Right lung (tissue), 5 donors: Measurements from ENCODE around the gene SH3BP1. TPM values are rescaled to one million over a fixed set of nuclear protein-coding genes. Genes with fewer than 3 reads are reported as not detected.

ENCODE experiments used
- DNase-seq, 2 donors: peaks; one replicate each; pipeline ENCODE4 v3.0.0-alpha.2; 2013
- polyA plus RNA-seq, 5 donors: library from polyadenylated mRNA; unstranded; fragments of 120-200 nt; gene quantifications; one replicate each; pipeline versions ENCODE4 v1.2.1 to v1.2.3, GENCODE V29; 2013; ENCODE audit warnings: inconsistent platforms in 1 of 5, low replicate concordance in 1 of 5; ENCODE audit not compliant: insufficient read length in 5 of 5, insufficient read depth in 1 of 5

Gene SH3BP1
- polyA plus RNA-seq, 5 donors, result 16.0 to 31.9 (median 23.0) TPM

- no peak for DNase-seq
Measured at GRCh38 chr22:37704645-37705044, 65.2 kb downstream of the SH3BP1 start.

- no peak for DNase-seq
Measured at GRCh38 chr22:37705205-37705604, 65.7 kb downstream of the SH3BP1 start.

Other genes starting within 250 kb of the SH3BP1 start
- 1 to 10 TPM in 3 of 5 donors, under 1 TPM in 2; 0.51 to 2.0 (median 1.3) TPM for gene ELFN2, start 212.2 kb upstream of the SH3BP1 start, polyA plus RNA-seq
- 10 to 100 TPM; 13.5 to 25.9 (median 20.4) TPM for gene MFNG, start 153.3 kb upstream of the SH3BP1 start, polyA plus RNA-seq
- gene CARD10, start 120.3 kb upstream of the SH3BP1 start, polyA plus RNA-seq, result 10 to 100 TPM; 11.0 to 19.4 (median 15.6) TPM
- 10 to 100 TPM; 26.0 to 65.2 (median 40.4) TPM for gene CDC42EP1, start 79.2 kb upstream of the SH3BP1 start, polyA plus RNA-seq
- 1 to 10 TPM in 4 of 5 donors, under 1 TPM in 1; 0.85 to 1.9 (median 1.2) TPM for gene LGALS2, start 59.6 kb upstream of the SH3BP1 start, polyA plus RNA-seq
- gene GGA1, start 30.8 kb upstream of the SH3BP1 start, polyA plus RNA-seq, result 10 to 100 TPM; 43.5 to 62.6 (median 55.2) TPM
- gene PDXP, start 19.1 kb downstream of the SH3BP1 start, polyA plus RNA-seq, result 10 to 100 TPM; 10.1 to 15.5 (median 13.2) TPM
- 100 to 1,000 TPM; 571 to 929 (median 646) TPM for gene LGALS1, start 36.0 kb downstream of the SH3BP1 start, polyA plus RNA-seq
- 10 to 100 TPM; 17.1 to 28.2 (median 18.8) TPM for gene NOL12, start 46.7 kb downstream of the SH3BP1 start, polyA plus RNA-seq
- gene TRIOBP, start 57.4 kb downstream of the SH3BP1 start, polyA plus RNA-seq, result 10 to 100 TPM; 51.7 to 86.8 (median 63.2) TPM
- gene GCAT, start 168.3 kb downstream of the SH3BP1 start, polyA plus RNA-seq, result 10 to 100 TPM in 1 of 5 donors, 1 to 10 TPM in 4; 6.9 to 12.6 (median 8.0) TPM
- gene GALR3, start 183.7 kb downstream of the SH3BP1 start, polyA plus RNA-seq, result under 1 TPM in 1 of 5 donors, not detected in 4; 0.13 TPM
- 10 to 100 TPM; 16.2 to 25.4 (median 19.6) TPM for gene ANKRD54, start 204.7 kb downstream of the SH3BP1 start, polyA plus RNA-seq
- 1,000 to 10,000 TPM in 4 of 5 donors, 100 to 1,000 TPM in 1; 979 to 1,210 (median 1,196) TPM for gene EIF3L, start 209.8 kb downstream of the SH3BP1 start, polyA plus RNA-seq